ENCODE data around the gene MRPL9. TPM values are rescaled to one million over a fixed set of nuclear protein-coding genes. Genes with fewer than 3 reads are reported as not detected.
A peak's percentile ranks its signal among the peaks of the same experiment; 100 is the strongest.

MRPL9 gene
- total and polyA plus RNA-seq, 10 donors: 55.4 to 92.6 (median 68.6) TPM

GRCh38 chr1:151720554-151720953 is 42.7 kb downstream of the MRPL9 start:
- Histone ChIP-seq H3K4me3 (peak overlapping the region; percentile 36 to 66 (median 54)), H3K27ac (peak overlapping the region in 7 of 8 donors; percentile 60 to 81 (median 69)), H3K27me3 (replicated peaks in 1 of 7) (peaks cover 2 to 90% (median 25%) of the 10 kb centered on the region in 7 donors), H3K4me1 (peaks cover 6 to 46% (median 32%) of the 10 kb centered on the region in 6 donors), H3K9me3 (no peaks in the 10 kb centered on the region), H3K36me3 (no peaks in the 10 kb centered on the region)
- TF ChIP-seq POLR2AphosphoS5 (IDR thresholded peaks at IDR 0.05): no peak
- no peak for DNase-seq
- 7 to 14% (median 11%) methylated on average over 5 of the region's 5 CpGs for WGBS, 5 donors
- intact Hi-C loops (cut with DNase I; ENCODE audit: low total_unique reads): no loop called here

GRCh38 chr1:151720125-151720524 is 43.2 kb downstream of the MRPL9 start:
- WGBS, 5 donors: 18 to 44% (median 25%) methylated on average over 1 of the region's 1 CpG
- Histone ChIP-seq H3K27ac (peak overlapping the region in 7 of 8 donors; percentile 60 to 81 (median 69)), H3K9me3 (no peaks in the 10 kb centered on the region), H3K36me3 (no peaks in the 10 kb centered on the region), H3K4me1 (peaks cover 6 to 46% (median 32%) of the 10 kb centered on the region in 6 donors), H3K4me3 (peak overlapping the region in 3 of 8 donors; percentile 55 to 66 (median 58)), H3K27me3 (replicated peaks in 1 of 7) (peaks cover 2 to 90% (median 29%) of the 10 kb centered on the region in 7 donors)
- intact Hi-C loops (cut with DNase I; ENCODE audit: low total_unique reads): no loop called here
- no peak for DNase-seq
- TF ChIP-seq CTCF (IDR thresholded peaks at IDR 0.05 in 8 of 11, conservative IDR thresholded peaks at IDR 0.05 in 3 of 11): no peak
- no peak for TF ChIP-seq POLR2AphosphoS5 (IDR thresholded peaks at IDR 0.05)
- TF ChIP-seq POLR2A (IDR thresholded peaks at IDR 0.05): no peak

- Histone ChIP-seq H3K9me3 (no peaks in the 10 kb centered on the region), H3K27me3 (replicated peaks in 1 of 7) (peaks cover 2 to 92% (median 23%) of the 10 kb centered on the region in 7 donors), H3K27ac (no peak overlapping the region), H3K4me1 (peaks cover 6 to 46% (median 32%) of the 10 kb centered on the region in 6 donors), H3K36me3 (no peaks in the 10 kb centered on the region), H3K4me3 (no peak overlapping the region)
- no peak for DNase-seq
- TF ChIP-seq CTCF (IDR thresholded peaks at IDR 0.05 in 8 of 11, conservative IDR thresholded peaks at IDR 0.05 in 3 of 11) (no peak), POLR2A (IDR thresholded peaks at IDR 0.05) (no peak), POLR2AphosphoS5 (IDR thresholded peaks at IDR 0.05) (no peak)
- intact Hi-C loops (cut with DNase I; ENCODE audit: low total_unique reads): no loop called here
- WGBS, 5 donors: 62 to 93% (median 87%) methylated on average over 4 of the region's 4 CpGs
These were observed 44.6 kb downstream of the MRPL9 start for GRCh38 chr1:151718666-151719065.

GRCh38 chr1:151718011-151718431 is 45.3 kb downstream of the MRPL9 start:
- H3K4me3 ChIP-seq: no peak overlapping the region
- no peak for DNase-seq
- WGBS, 5 donors: 43 to 52% (median 46%) methylated on average over 4 of the region's 4 CpGs
- peaks cover 2 to 91% (median 23%) of the 10 kb centered on the region in 7 donors for H3K27me3 ChIP-seq (replicated peaks in 1 of 7)
- no peak overlapping the region for H3K27ac ChIP-seq
- intact Hi-C loops (cut with DNase I; ENCODE audit: low total_unique reads): no loop called here
- peaks cover 6 to 46% (median 32%) of the 10 kb centered on the region in 6 donors for H3K4me1 ChIP-seq
- no peaks in the 10 kb centered on the region for H3K36me3 ChIP-seq
- no peaks in the 10 kb centered on the region for H3K9me3 ChIP-seq
- TF ChIP-seq POLR2AphosphoS5 (IDR thresholded peaks at IDR 0.05): no peak

- TF ChIP-seq POLR2A (IDR thresholded peaks at IDR 0.05) (no peak), POLR2AphosphoS5 (IDR thresholded peaks at IDR 0.05) (no peak), CTCF (IDR thresholded peaks at IDR 0.05 in 8 of 11, conservative IDR thresholded peaks at IDR 0.05 in 3 of 11) (no peak)
- whole genome bisulfite sequencing, 5 donors: 7 to 15% (median 9%) methylated on average over 25 to 27 of the region's 27 CpGs
- peaks cover 6 to 42% (median 30%) of the 10 kb centered on the region in 6 donors for H3K4me1 ChIP-seq
- no peak for DNase-seq
- H3K4me3 ChIP-seq: peak within 1 kb of the TSS in 2 of 8 donors; percentile 1 to 6
- H3K27ac ChIP-seq: no peak within 1 kb of the TSS
- H3K27me3 ChIP-seq (replicated peaks in 1 of 7): peaks cover 2 to 83% (median 23%) of the 10 kb centered on the region in 7 donors
- H3K36me3 ChIP-seq: no peaks in the 10 kb centered on the region
- intact Hi-C loops (cut with DNase I; ENCODE audit: low total_unique reads): no loop called here
- no peaks in the 10 kb centered on the region for H3K9me3 ChIP-seq
These were observed 46.3 kb downstream of the MRPL9 start, which contains the start of gene CELF3 for GRCh38 chr1:151716771-151717631. Gene CELF3, minus strand, starts transcription at chr1:151716803. Its CDS starts 783 bp downstream, at chr1:151716020.
